ENCODE measurements around the gene SLC39A10.
A peak's percentile ranks its signal among the peaks of the same experiment; 100 is the strongest.
"Not testable (repeated sequence)": the region's sequence is repeated elsewhere in the genome, so short reads cannot be mapped to it uniquely, and the experiment has no call there.

The SLC39A10 gene

GRCh38 chr2:195656859-195657633 lies at the start of gene SLC39A10:
SLC39A10 (plus strand) TSS chr2:195657226; CDS start chr2:195680043, 22,817 bp downstream.
- peak; percentile 99 for DNase-seq (ENCODE audit: low spot score)

GRCh38 chr2:195608768-195609454 lies 48.1 kb upstream of the SLC39A10 start:
- DNase-seq (ENCODE audit: low spot score), result no peak

- no peak for DNase-seq (ENCODE audit: low spot score)
Measured at GRCh38 chr2:195610717-195611116, 46.3 kb upstream of the SLC39A10 start.

- no peak for DNase-seq (ENCODE audit: low spot score)
Measured at GRCh38 chr2:195612611-195613495, 44.2 kb upstream of the SLC39A10 start.

GRCh38 chr2:195613922-195614321 lies 43.1 kb upstream of the SLC39A10 start:
- DNase-seq (ENCODE audit: low spot score), result no peak

GRCh38 chr2:195619590-195619989 lies 37.4 kb upstream of the SLC39A10 start:
- DNase-seq (ENCODE audit: low spot score), result no peak

- DNase-seq (ENCODE audit: low spot score), result no peak
Measured at GRCh38 chr2:195620501-195620900, 36.5 kb upstream of the SLC39A10 start.

GRCh38 chr2:195622966-195623365 lies 34.1 kb upstream of the SLC39A10 start:
- DNase-seq (ENCODE audit: low spot score), result no peak

- no peak for DNase-seq (ENCODE audit: low spot score)
Measured at GRCh38 chr2:195626507-195626906, 30.5 kb upstream of the SLC39A10 start.

- DNase-seq (ENCODE audit: low spot score), result no peak
Measured at GRCh38 chr2:195628666-195629065, 28.4 kb upstream of the SLC39A10 start.

- DNase-seq (ENCODE audit: low spot score), result no peak
Measured at GRCh38 chr2:195632856-195633572, 24.0 kb upstream of the SLC39A10 start.

- DNase-seq (ENCODE audit: low spot score), result no peak
Measured at GRCh38 chr2:195633573-195633870, 23.5 kb upstream of the SLC39A10 start.

GRCh38 chr2:195633974-195634373 lies 23.1 kb upstream of the SLC39A10 start:
- no peak for DNase-seq (ENCODE audit: low spot score)

- DNase-seq (ENCODE audit: low spot score), result no peak
Measured at GRCh38 chr2:195636890-195637289, 20.1 kb upstream of the SLC39A10 start.

- DNase-seq (ENCODE audit: low spot score), result no peak
Measured at GRCh38 chr2:195638750-195639149, 18.3 kb upstream of the SLC39A10 start.

- DNase-seq (ENCODE audit: low spot score), result no peak
Measured at GRCh38 chr2:195639238-195639858, 17.7 kb upstream of the SLC39A10 start.

GRCh38 chr2:195639959-195640358 lies 17.1 kb upstream of the SLC39A10 start:
- DNase-seq (ENCODE audit: low spot score), result no peak

- no peak for DNase-seq (ENCODE audit: low spot score)
Measured at GRCh38 chr2:195642027-195642678, 14.9 kb upstream of the SLC39A10 start.

GRCh38 chr2:195642679-195643068 lies 14.4 kb upstream of the SLC39A10 start:
- DNase-seq (ENCODE audit: low spot score), result no peak

- not testable (repeated sequence) for DNase-seq (ENCODE audit: low spot score)
Measured at GRCh38 chr2:195644708-195645107, 12.3 kb upstream of the SLC39A10 start.

- no peak for DNase-seq (ENCODE audit: low spot score)
Measured at GRCh38 chr2:195645413-195645812, 11.6 kb upstream of the SLC39A10 start.
